GM23338 (cell line): ENCODE data around the gene FSD1. TPM values are rescaled to one million over a fixed set of nuclear protein-coding genes. Genes with fewer than 3 reads are reported as not detected.

Source experiments
- ATAC-seq: fragments of 200-7000 bp; cut with Tn5 transposase; 3 replicates; pipeline ENCODE4 v1.9.1; 2020
- DNase-seq: peaks from one replicate; pipeline ENCODE4 v3.0.0-alpha.2; 2015; ENCODE audit warnings: low spot score
- H2AFZ ChIP-seq: fragments of 200-600 bp; sonication (generic); 2 replicates; pipeline ENCODE4 v1.8.0; 2016; ENCODE audit warnings: antibody characterized with exemption, mild to moderate bottlenecking, moderate library complexity
- H3F3A ChIP-seq: fragments of 200-600 bp; sonication (generic); replicated peaks from 2 replicates; pipeline ENCODE4 v1.8.0; 2017; ENCODE audit warnings: antibody characterized with exemption, mixed run types, low read depth
- H3K27ac ChIP-seq: fragments of 200-600 bp; sonication (generic); 2 replicates; pipeline ENCODE4 v1.6.1; 2016; ENCODE audit warnings: low read depth
- H3K27me3 ChIP-seq: fragments of 200-600 bp; sonication (generic); 2 replicates; pipeline ENCODE4 v1.8.0; 2016; ENCODE audit warnings: mild to moderate bottlenecking, mixed run types, moderate library complexity; ENCODE audit not compliant: insufficient read depth
- H3K36me3 ChIP-seq: fragments of 200-600 bp; sonication (generic); 2 replicates; pipeline ENCODE4 v1.8.0; 2016; ENCODE audit warnings: mild to moderate bottlenecking; ENCODE audit not compliant: insufficient read depth
- H3K4me1 ChIP-seq: fragments of 200-600 bp; sonication (generic); 2 replicates; pipeline ENCODE4 v1.8.0; 2016; ENCODE audit warnings: mild to moderate bottlenecking, moderate library complexity; ENCODE audit not compliant: insufficient read depth
- H3K4me2 ChIP-seq: fragments of 200-600 bp; sonication (generic); 2 replicates; pipeline ENCODE4 v1.7.1; 2017; ENCODE audit warnings: mixed run types
- H3K4me3 ChIP-seq: fragments of 200-600 bp; sonication (generic); 2 replicates; pipeline ENCODE4 v1.6.1; 2016; ENCODE audit warnings: mixed run types
- H3K79me2 ChIP-seq: fragments of 200-600 bp; sonication (generic); replicated peaks from 2 replicates; pipeline ENCODE4 v1.8.0; 2017; ENCODE audit warnings: mild to moderate bottlenecking; ENCODE audit not compliant: insufficient read depth
- H3K9me2 ChIP-seq: fragments of 200-600 bp; sonication (generic); 2 replicates; pipeline ENCODE4 v1.8.0; 2017; ENCODE audit not compliant: insufficient read depth
- H4K20me1 ChIP-seq: fragments of 200-600 bp; sonication (generic); replicated peaks from 2 replicates; pipeline ENCODE4 v1.8.0; 2017; ENCODE audit warnings: mild to moderate bottlenecking; ENCODE audit not compliant: insufficient read depth
- H3K27ac Mint-ChIP-seq: 2 replicates; pipeline ENCODE4 v1.8.0; 2020; ENCODE audit warnings: inconsistent platforms, mild to moderate bottlenecking, moderate library complexity, mixed read lengths
- H3K27me3 Mint-ChIP-seq: 3 replicates; pipeline ENCODE4 v1.8.0; 2022; ENCODE audit warnings: low read depth, mild to moderate bottlenecking, moderate library complexity, mixed read lengths, inconsistent platforms; ENCODE audit not compliant: insufficient read depth, poor library complexity
- H3K36me3 Mint-ChIP-seq: 3 replicates; pipeline ENCODE4 v1.8.0; 2021; ENCODE audit warnings: low read depth, mild to moderate bottlenecking, inconsistent platforms, moderate library complexity, mixed read lengths
- H3K4me1 Mint-ChIP-seq: 3 replicates; pipeline ENCODE4 v1.8.0; 2020; ENCODE audit warnings: mild to moderate bottlenecking, inconsistent platforms, mixed read lengths
- H3K4me3 Mint-ChIP-seq: 3 replicates; pipeline ENCODE4 v1.8.0; 2021; ENCODE audit warnings: moderate library complexity, mild to moderate bottlenecking, inconsistent platforms, mixed read lengths
- H3K9me3 Mint-ChIP-seq: 3 replicates; pipeline ENCODE4 v1.8.0; 2020; ENCODE audit warnings: moderate library complexity, mild to moderate bottlenecking, inconsistent platforms, mixed read lengths
- CREB1 ChIP-seq: fragments of 250-450 bp; sonication (Bioruptor Pico); IDR thresholded peaks from 2 replicates; pipeline ENCODE4 v1.5.0; 2020; ENCODE audit warnings: low read depth, mild to moderate bottlenecking, moderate library complexity
- CTCF ChIP-seq, 2 experiments: fragments of 200-600 bp in 1 of 2; sonication (generic) in 1 of 2; conservative IDR thresholded peaks; 2 replicates each; pipeline versions ENCODE4 v1.5.1 to v1.6.1; 2016 to 2017; ENCODE audit warnings: antibody characterized with exemption in 2 of 2, low read depth in 2 of 2, mild to moderate bottlenecking in 2 of 2, moderate library complexity in 1 of 2
- ETS1 ChIP-seq: IDR thresholded peaks from 2 replicates; pipeline ENCODE4 v1.6.1; 2016; ENCODE audit warnings: antibody characterized with exemption
- EZH2 ChIP-seq: fragments of 200-600 bp; sonication (generic); IDR thresholded peaks from one replicate; pipeline ENCODE4 v1.8.0; 2017; ENCODE audit warnings: antibody characterized with exemption, mild to moderate bottlenecking, low read depth; ENCODE audit not compliant: unreplicated experiment
- EZH2phosphoT487 ChIP-seq: fragments of 200-600 bp; sonication (generic); IDR thresholded peaks from one replicate; pipeline ENCODE4 v1.8.1; 2018; ENCODE audit warnings: antibody characterized with exemption; ENCODE audit not compliant: unreplicated experiment
- JUNB ChIP-seq: IDR thresholded peaks from one replicate; pipeline ENCODE4 v1.6.1; 2016; ENCODE audit warnings: antibody characterized with exemption; ENCODE audit not compliant: unreplicated experiment
- NANOG ChIP-seq: IDR thresholded peaks from 2 replicates; pipeline ENCODE4 v1.6.1; 2016; ENCODE audit warnings: antibody characterized with exemption, borderline replicate concordance
- POLR2AphosphoS5 ChIP-seq: IDR thresholded peaks from 2 replicates; pipeline ENCODE4 v1.6.1; 2016; ENCODE audit warnings: antibody characterized with exemption, low read depth
- REST ChIP-seq: IDR thresholded peaks from one replicate; pipeline ENCODE4 v1.6.1; 2018; ENCODE audit warnings: antibody characterized with exemption; ENCODE audit not compliant: unreplicated experiment
- STAT1 ChIP-seq: IDR thresholded peaks from one replicate; pipeline ENCODE4 v1.6.1; 2016; ENCODE audit warnings: antibody characterized with exemption; ENCODE audit not compliant: unreplicated experiment
- ZNF114 ChIP-seq: fragments of 250-450 bp; sonication (Bioruptor Pico); IDR thresholded peaks from 2 replicates; pipeline ENCODE4 v1.5.0; 2020; ENCODE audit warnings: mild to moderate bottlenecking, moderate library complexity
- ZNF331 ChIP-seq: fragments of 250-450 bp; sonication (Bioruptor Pico); IDR thresholded peaks from 2 replicates; pipeline ENCODE4 v1.5.0; 2020; ENCODE audit warnings: low read depth, mild to moderate bottlenecking, moderate library complexity
- polyA plus RNA-seq: library from polyadenylated mRNA; unstranded; fragments of >200 nt; fragmentation: Nextera tagmentation; extraction: Ambion mirVana; gene quantifications from 2 replicates; pipeline ENCODE4 v1.2.1, GENCODE V29; 2016
- total RNA-seq: library from RNA; depleted of rRNA; stranded (reverse); fragments of >200 nt; shearing (Covaris generic); gene quantifications from 2 replicates; pipeline ENCODE4 v1.2.3, GENCODE V29; 2014
- TF ChIP-seq, protein P1 (sequence below): fragments of 250-450 bp; sonication (Bioruptor Pico); IDR thresholded peaks from 2 replicates; pipeline ENCODE4 v1.5.0; 2020; ENCODE audit warnings: mild to moderate bottlenecking, moderate library complexity

FSD1 gene
- total and polyA plus RNA-seq, 2 experiments from 2014 or later, result 50.7 to 82.9 TPM

DNA sequence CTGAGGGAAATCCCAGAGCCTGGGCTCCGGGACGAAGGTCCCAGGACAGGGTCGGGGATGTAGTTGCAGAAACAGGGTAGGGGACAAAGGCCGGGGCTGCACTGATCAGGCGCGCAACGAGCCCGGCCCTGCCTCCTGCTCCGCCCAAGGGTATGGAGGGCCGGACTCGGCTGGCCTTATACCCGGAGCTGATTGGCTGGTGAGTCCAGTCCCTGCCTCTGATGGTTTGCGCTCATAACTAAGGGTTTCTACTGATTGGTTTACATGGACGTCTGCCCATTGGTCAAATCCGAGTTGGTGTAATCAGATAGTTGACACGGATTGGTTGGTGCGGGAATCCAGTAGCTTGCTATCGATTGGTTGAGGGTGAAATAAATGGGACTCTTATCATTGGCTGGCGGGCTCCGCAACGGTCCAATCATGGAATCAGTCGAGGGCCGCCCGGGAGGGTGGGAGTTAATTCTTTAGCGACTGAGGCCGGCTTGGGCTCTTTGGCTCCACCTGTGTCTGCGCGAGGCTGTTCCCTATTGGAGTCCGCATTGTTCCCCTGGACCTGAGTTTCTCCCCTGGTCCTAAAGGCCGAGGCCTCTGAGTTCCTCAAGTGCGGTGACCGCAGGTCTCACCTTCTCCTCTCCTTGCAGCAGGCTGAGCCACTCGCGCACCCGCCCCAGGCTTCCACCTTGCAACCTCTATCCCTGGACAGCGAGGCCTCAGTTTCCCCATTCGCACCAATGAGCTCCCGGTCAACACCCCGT lies 38.4 kb downstream of the FSD1 start:
- peak overlapping the region; percentile 56 for H3K4me3 ChIP-seq
- Mint-ChIP-seq H3K4me3 (peak overlapping the region; percentile 89), H3K9me3 (no peaks in the 10 kb centered on the region; the same call in 2 of the 3 replicates), H3K27ac (peak overlapping the region; percentile 99), H3K27me3 (peaks cover 19% of the 10 kb centered on the region), H3K4me1 (peaks cover 12% of the 10 kb centered on the region), H3K36me3 (peaks cover 23% of the 10 kb centered on the region)
- H3F3A ChIP-seq, result peaks cover 15% of the 10 kb centered on the region; the same call in 1 of the 2 replicates
- DNase-seq, result peak; percentile 100
- no peak overlapping the region for H2AFZ ChIP-seq
- peaks cover 4% of the 10 kb centered on the region; the same call in 1 of the 2 replicates for H3K27me3 ChIP-seq
- peaks cover 6% of the 10 kb centered on the region for H3K4me1 ChIP-seq
- no peaks in the 10 kb centered on the region; the same call in 1 of the 2 replicates for H3K36me3 ChIP-seq
- peak overlapping the region; percentile 77 for H3K4me2 ChIP-seq
- H3K9me2 ChIP-seq, result no peaks in the 10 kb centered on the region
- TF ChIP-seq, protein P1, sequence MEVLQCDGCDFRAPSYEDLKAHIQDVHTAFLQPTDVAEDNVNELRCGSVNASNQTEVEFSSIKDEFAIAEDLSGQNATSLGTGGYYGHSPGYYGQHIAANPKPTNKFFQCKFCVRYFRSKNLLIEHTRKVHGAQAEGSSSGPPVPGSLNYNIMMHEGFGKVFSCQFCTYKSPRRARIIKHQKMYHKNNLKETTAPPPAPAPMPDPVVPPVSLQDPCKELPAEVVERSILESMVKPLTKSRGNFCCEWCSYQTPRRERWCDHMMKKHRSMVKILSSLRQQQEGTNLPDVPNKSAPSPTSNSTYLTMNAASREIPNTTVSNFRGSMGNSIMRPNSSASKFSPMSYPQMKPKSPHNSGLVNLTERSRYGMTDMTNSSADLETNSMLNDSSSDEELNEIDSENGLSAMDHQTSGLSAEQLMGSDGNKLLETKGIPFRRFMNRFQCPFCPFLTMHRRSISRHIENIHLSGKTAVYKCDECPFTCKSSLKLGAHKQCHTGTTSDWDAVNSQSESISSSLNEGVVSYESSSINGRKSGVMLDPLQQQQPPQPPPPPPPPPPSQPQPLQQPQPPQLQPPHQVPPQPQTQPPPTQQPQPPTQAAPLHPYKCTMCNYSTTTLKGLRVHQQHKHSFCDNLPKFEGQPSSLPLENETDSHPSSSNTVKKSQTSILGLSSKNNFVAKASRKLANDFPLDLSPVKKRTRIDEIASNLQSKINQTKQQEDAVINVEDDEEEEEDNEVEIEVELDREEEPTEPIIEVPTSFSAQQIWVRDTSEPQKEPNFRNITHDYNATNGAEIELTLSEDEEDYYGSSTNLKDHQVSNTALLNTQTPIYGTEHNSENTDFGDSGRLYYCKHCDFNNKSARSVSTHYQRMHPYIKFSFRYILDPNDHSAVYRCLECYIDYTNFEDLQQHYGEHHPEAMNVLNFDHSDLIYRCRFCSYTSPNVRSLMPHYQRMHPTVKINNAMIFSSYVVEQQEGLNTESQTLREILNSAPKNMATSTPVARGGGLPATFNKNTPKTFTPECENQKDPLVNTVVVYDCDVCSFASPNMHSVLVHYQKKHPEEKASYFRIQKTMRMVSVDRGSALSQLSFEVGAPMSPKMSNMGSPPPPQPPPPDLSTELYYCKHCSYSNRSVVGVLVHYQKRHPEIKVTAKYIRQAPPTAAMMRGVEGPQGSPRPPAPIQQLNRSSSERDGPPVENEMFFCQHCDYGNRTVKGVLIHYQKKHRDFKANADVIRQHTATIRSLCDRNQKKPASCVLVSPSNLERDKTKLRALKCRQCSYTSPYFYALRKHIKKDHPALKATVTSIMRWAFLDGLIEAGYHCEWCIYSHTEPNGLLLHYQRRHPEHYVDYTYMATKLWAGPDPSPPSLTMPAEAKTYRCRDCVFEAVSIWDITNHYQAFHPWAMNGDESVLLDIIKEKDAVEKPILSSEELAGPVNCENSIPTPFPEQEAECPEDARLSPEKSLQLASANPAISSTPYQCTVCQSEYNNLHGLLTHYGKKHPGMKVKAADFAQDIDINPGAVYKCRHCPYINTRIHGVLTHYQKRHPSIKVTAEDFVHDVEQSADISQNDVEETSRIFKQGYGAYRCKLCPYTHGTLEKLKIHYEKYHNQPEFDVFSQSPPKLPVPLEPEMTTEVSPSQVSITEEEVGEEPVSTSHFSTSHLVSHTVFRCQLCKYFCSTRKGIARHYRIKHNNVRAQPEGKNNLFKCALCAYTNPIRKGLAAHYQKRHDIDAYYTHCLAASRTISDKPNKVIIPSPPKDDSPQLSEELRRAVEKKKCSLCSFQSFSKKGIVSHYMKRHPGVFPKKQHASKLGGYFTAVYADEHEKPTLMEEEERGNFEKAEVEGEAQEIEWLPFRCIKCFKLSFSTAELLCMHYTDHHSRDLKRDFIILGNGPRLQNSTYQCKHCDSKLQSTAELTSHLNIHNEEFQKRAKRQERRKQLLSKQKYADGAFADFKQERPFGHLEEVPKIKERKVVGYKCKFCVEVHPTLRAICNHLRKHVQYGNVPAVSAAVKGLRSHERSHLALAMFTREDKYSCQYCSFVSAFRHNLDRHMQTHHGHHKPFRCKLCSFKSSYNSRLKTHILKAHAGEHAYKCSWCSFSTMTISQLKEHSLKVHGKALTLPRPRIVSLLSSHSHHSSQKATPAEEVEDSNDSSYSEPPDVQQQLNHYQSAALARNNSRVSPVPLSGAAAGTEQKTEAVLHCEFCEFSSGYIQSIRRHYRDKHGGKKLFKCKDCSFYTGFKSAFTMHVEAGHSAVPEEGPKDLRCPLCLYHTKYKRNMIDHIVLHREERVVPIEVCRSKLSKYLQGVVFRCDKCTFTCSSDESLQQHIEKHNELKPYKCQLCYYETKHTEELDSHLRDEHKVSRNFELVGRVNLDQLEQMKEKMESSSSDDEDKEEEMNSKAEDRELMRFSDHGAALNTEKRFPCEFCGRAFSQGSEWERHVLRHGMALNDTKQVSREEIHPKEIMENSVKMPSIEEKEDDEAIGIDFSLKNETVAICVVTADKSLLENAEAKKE (CRISPR knock-in tag), result no peak
- TF ChIP-seq CTCF (conservative IDR thresholded peaks at IDR 0.05; ENCODE audit: low read depth in 2 of 2), result peak; percentile 31 to 32
- peak; percentile 100 for TF ChIP-seq ZNF114 (CRISPR knock-in tag)
- peak; percentile 63 for TF ChIP-seq ZNF331 (CRISPR knock-in tag)
- TF ChIP-seq NANOG, result no peak
- TF ChIP-seq STAT1, result no peak
- TF ChIP-seq EZH2, result no peak
- TF ChIP-seq POLR2AphosphoS5, result peak; percentile 96
- no peak for TF ChIP-seq REST
- TF ChIP-seq EZH2phosphoT487, result no peak
- TF ChIP-seq ETS1, result no peak; the same call in 1 of the 2 replicates
- no peak for TF ChIP-seq JUNB
- TF ChIP-seq CREB1, result peak; percentile 88
- peak; percentile 90 for ATAC-seq
- 0 out of 2 replicates have a peak, but pooled peaks cover 5% of the 10 kb centered on the region for H3K79me2 ChIP-seq
- H4K20me1 ChIP-seq, result no peaks in the 10 kb centered on the region; the same call in none of the 2 replicates
- peak overlapping the region; percentile 89 for H3K27ac ChIP-seq
